Activated CD8-positive, alpha-beta memory T cell treated with anti-CD3 and anti-CD28 coated beads, Interleukin-2, amount 50 U/mL, for 4 hours (primary cell): ENCODE measurements around the gene KLK4.

Experiments
- DNase-seq: peaks from one replicate; pipeline ENCODE4 v3.0.0-alpha.2; 2020

Gene KLK4, protein sequence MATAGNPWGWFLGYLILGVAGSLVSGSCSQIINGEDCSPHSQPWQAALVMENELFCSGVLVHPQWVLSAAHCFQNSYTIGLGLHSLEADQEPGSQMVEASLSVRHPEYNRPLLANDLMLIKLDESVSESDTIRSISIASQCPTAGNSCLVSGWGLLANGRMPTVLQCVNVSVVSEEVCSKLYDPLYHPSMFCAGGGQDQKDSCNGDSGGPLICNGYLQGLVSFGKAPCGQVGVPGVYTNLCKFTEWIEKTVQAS

DNA sequence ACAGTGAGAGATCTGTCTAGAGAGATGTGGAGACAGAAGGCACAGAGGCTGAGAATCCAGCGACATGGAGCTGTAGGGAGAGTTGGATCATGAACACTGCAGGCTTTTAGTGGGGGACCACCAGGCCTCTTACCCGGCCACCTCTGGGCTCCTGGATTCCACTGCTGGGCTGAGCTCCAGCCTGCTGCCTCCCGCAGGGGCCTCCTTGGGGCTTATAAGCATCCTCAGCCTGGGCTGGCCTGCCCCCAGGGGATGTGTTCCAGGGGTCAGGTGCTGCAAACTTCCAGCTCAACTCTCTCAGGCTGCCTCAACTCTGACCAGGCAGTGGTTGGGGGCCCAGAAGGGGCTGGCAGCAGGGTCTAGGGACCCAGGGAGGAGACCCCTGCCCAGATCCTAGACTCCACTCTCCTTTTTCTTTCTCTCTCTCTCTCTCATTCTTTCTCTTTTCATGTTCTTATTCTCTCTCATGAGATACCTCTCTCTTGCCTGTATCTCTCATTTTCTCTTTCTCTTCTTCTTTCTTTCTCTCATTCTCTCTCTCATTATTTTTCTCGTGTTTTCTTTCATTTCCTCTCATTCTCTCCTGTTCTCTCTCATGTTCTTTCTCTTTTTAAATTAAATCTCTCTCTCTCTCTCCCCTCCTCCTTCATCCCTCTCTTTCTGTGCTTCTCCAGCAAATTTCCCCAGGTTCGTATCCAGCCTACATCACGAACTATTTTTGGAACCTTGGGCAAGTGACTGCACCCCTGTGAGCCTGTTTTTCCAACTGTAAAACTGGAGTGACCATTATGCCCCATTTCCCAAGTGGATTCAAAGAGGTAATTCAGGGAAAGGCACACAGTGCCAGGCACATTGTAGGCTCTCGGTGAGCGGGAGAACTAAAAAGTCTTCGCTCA, at the start of gene KLK4:
KLK4 (minus strand) TSS at position 190 of the 896 bp plus-strand sequence. CDS start 657 bp downstream, outside the sequence.
- no peak for DNase-seq

DNA sequence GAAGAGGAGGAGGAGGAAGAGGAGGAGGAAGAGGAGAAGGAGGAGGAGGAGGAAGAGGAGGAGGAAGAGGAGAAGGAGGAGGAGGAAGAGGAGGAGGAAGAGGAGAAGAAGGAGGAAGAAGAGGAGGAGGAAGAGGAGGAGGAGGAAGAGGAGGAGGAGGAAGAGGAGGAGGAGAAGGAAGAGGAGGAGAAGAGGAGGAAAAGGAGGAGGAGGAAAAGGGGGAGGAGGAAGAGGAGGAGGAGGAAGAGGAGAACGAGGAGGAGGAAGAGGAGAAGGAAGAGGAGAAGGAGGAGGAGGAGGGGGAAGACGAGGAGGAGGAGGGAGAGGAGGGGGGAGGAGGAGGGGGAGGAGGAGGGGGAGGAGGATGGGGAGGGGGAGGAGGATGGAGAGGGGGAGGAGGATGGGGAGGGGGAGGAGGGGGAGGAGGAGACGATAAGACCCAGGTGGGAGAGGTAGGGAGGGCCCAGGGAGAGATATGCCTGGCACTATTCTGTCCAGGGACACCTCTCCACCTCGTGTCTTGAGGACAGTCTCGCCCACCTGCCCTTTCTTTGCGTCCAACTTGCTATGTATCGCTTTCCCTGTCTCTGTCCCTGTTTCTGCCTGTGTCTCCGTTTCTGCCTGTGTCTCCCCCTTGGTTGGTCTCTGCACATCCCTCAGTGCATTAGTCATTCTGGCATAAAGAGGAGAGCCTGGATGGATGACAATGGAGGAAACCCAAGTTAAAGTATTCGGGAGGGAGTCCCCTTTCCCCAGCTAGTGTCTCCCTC, 48.7 kb upstream of the KLK4 start:
- DNase-seq: no peak

DNA sequence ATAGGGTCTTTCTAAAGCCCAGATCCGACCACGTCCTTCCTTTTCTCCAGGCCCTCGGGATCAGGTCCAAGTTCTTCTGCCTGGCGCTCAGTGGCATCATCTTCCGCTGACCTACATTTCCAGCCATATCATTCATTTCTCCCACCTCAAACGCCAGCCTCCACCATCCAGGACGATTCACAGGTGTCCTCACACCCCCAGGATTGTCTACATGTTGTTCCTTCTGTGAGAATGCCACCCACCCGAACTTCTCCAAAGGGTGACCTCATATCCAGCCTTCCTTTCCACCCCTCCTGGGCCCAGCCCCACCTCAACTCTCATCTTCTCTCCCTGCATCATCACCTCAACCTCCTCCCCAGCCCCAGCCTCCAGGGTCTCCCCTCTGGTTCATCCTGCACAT, 46.4 kb upstream of the KLK4 start:
- DNase-seq: no peak

DNA sequence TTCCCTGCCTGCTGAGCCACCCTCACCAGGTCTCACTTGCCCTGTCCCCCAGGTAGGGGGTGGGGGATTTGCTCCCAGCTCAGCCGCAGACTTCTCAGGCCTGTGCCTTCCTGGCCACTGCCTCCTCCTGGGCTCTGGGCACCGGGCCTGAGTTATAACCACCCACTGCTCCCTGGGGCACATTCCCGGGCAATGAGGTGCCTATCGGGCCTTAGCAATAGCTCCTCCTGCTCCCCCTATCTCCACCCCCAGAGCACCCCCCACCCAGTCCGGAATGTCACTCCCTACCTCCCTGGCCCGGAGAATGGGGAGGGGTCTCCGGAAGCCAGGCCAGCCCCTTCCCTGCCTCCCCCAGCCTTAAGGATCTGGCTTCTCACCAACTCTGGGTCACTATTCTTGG, 41.7 kb upstream of the KLK4 start, which contains the start of gene KLK5:
KLK5 (minus strand) TSS at position 129 of the 400 bp plus-strand sequence. CDS start 381 bp downstream, outside the sequence.
- DNase-seq: no peak

DNA sequence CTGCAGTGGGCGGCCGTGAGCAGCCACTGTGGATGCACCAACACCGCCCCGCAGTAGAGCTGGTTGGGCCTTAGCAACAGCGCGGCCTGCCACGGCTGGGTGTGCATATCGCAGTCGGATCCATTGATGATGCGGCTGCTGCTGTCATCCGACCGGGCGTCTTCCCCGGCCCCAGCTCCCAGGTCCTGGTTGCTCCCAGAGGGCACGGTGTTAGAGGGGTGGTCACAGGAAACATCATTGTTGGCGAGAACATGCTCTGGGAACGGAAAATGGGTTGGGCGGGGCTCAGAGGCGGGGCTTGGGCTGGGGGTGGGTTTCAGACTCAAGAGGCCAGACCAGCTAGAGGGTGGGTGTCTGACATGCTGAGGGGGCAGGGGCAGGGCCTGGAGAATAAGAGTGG, 38.7 kb upstream of the KLK4 start:
- DNase-seq: no peak

DNA sequence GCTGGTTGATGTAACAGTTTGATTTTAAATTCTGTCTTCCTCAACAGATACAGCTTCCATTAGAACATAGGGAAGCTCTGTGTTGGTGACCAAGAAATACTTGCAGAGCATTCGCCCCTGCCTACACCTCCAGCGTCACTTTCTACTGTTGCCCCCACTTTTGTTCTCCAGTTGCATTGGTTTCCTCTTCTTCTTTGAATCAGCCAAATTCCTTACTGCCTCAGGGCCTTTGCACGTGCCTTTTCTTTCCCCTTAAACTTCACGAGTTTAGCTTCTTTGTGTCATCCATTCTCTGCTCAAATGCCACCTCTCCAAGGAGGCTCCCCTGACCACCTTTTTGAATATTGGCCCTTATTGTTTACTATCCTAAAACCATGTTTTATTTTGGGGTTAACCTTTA, 35.9 kb upstream of the KLK4 start:
- no peak for DNase-seq

DNA sequence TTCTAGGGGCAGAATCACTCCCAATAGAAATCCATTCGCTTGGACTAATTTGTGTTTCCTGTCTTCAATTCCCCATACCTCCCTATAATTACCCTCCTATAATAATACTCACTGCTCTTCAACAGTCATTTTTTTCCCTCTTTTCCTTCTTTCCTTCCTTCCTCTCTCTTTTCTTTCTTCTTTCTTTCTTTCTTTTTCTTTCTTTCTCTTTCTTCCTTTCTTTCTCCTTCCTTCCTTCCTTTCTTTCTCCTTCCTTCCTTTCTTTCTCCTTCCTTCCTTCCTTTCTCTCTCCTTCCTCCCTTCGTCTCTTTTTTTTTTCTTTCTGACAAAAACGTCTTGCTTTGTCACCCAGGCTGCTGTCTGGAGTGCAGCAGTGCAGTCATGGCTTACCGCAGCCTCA, 33.6 kb upstream of the KLK4 start:
- no peak for DNase-seq

DNA sequence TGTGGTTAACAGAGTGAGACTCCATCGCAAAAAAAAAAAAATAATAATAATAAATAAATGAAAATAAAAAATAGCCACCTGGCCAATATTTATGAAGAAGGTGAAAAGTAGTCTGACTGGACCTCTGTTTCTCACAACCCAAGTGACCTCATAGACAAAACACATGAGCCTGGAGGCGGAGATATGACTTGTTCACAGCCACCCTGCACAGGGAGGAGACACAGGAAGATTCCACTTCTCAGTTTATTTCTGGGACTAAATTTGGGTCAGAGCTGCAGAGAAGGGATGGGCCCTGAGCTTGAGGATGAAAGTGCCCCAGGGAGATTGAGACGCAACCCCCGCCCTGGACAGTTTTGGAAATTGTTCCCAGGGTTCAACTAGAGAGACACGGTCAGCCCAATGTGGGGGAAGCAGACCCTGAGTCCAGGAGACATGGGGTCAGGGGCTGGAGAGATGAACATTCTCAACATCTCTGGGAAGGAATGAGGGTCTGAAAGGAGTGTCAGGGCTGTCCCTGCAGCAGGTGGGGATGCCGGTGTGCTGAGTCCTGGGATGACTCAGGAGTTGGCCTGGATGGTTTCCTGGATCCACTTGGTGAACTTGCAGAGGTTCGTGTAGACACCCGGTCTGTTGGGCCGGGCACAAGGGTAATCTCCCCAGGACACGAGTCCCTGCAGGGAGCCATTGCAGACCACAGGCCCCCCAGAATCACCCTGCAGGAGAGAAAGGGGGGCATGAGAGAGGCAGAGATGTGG, 32.1 kb upstream of the KLK4 start:
- DNase-seq: no peak

DNA sequence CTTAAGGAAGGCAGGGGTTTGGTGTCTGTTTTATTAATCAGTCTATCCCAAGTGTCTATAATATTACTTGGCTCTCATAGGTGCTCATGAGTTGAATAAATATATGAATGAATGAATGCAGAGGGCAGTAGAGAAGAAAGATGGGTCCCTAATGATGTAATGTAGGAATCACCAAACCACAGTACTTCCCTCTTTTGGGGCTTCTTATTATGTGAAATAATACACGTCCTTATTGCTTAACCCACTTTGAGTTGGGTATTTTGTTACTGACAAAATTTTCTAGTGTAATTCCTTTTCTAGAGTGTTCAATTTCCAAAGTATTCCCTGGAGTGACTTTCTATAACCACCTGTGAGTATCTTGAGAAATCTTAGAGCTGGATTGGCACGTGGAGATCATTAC, 28.4 kb upstream of the KLK4 start:
- no peak for DNase-seq

DNA sequence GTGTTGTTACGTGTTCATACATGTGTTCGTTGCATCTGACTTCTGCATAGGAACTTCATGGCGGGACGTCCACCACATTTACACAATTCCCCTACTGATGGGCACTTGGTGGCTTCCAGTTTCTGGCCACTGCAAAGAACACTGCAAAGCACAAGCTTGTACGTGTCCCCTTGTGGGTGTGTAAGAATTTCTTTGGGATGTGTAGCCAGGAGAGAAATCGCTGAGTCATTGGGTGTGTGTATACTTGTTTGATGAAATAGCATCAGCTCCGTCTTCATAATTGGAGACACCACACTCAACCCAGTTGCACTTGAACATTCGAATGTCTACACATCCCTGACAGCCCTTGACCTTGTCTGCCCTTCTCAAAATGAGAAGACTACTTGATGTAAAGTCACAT, 22.4 kb upstream of the KLK4 start:
- DNase-seq: no peak

DNA sequence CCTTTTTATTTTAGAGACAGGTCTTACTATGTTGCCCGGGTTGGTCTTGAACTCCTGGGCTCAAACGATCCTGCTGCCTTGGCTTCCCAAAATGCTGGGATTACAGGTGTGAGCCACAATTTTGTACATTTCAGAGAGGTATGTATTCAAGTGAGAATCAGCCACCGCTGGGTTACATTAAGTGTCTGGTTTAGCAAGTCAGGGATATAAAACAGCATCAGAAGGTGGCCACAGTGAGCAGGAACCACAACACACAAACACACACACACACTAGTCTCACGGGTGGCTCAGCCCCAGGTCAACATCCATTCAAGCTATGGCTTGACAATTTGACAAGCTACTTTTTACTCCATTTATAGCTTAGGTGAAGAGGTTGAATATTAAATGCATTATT, 21.5 kb upstream of the KLK4 start:
- DNase-seq: no peak

DNA sequence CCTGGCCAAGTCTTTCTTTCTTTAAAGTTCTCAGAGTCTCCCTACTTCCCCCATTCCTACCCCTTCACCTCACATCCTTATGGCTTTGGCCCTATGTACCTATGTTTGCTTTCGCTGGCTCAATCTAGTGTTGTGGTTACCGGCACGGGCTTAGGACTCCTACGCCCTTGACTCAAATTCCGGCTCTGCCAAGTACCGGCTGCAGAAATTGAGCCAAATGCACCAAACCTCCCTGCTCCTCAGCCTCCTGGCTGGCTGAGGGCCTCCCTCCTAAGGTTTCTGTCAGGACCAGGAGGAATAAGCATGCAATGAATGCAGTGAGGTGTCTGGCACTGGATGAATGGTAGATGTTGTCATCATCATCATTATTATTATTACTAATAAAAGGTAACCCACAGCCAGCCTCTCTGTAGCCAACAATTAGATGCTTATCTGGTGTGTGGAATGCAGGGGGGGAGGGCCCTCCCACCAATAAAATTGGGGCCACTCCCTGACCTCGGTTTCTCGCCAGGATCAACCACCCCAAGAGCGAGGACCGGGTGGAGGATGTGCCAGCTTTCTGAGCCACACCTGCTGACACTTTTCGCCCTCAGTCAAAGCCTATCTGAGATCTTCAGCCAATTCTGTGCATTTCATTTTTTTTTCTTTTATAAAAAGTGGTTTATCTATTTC, 21.0 kb upstream of the KLK4 start:
- DNase-seq: no peak

DNA sequence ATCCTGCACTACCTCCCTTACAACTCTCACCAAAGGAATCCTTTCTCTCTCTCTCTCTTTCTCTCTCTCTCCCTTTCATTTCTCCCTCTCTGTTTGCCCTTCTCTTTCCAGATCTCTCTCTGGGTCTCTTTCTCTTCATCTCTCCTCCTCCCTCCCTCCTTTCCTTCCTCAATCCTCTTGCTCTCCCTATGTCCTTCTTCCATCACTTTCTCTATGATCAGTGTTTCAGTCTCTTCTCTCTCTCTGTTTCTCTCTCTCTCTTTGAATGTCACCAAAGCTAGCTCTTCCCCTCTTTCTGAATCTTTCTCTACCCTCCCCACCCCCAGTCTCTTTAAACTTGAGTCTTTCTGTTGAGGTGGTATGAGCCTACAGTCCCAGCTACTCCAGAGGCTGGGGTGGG, 19.8 kb upstream of the KLK4 start:
- DNase-seq: no peak

DNA sequence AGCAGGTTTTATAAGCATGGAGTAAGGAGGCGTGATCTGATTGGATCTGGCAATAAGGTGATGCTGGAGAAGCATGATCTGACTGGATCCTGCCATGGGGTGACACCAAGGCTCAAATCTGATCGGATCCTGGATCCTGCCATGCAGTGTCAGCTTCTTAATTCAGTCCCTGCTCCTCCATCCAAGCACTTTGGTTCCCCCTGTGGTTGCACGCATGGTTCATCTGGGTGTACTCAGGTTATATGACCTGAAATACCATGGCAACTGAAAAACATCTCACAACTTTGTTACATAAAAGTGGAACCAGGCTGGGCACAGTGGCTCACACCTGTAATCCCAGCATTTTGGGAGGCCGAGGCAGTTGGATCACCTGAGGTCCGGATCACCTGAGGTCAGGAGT, 17.6 kb upstream of the KLK4 start:
- no peak for DNase-seq

DNA sequence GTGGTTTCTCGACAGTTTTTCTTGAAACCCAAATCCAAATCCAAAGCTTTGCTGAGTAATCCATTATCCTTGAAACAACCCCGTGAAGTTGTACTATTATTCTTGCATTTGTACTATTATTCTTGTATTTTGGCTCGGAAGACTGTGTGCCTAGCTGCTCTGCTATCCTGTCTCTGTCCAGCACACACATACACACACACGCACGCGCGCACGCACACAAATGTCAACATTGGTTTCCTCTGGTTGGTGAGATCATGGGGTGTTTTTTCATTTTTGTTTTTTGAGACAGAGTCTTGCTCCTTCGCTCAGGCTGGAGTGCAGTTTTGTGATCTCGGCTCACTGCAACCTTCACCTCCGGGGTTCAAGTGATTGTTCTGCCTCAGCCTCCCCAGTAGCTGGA, 14.9 kb upstream of the KLK4 start:
- DNase-seq: no peak

DNA sequence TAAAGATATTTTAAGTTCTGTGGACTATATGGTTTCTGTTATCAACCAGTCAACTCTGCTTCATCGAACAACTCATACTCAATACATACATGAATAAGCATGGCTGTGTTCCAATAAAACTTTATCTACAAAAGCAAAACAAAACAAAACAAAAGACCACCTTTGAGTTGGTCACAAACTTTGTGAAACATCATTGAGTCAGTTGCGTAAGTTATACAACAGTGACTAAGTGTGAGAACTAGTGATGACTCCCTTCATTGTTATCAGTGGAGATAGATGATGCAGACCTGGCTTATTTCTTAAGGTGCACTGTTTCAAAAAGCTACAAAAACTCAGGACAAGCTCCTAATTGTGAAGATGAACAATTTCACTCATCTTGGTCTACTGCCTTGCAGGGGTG, 14.5 kb upstream of the KLK4 start:
- DNase-seq: no peak

DNA sequence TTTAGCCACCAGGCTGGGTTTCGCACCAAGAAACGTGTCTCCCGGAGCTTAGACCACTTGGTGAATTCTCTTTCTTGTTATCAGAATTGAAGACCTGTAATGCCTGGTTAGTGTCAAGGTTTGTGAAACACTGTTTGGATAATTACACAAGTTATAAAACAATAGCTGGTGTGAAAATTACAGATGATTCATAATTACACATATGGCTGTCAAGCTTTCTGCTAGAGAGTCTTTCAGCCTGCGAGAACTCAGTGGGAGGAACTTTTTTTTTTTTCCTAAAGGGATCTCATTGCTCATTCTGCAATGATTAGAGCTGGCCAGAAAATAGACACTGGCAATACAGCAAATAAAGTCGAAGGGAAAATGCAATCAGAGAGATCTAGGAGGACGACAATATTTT, 13.4 kb upstream of the KLK4 start:
- no peak for DNase-seq

DNA sequence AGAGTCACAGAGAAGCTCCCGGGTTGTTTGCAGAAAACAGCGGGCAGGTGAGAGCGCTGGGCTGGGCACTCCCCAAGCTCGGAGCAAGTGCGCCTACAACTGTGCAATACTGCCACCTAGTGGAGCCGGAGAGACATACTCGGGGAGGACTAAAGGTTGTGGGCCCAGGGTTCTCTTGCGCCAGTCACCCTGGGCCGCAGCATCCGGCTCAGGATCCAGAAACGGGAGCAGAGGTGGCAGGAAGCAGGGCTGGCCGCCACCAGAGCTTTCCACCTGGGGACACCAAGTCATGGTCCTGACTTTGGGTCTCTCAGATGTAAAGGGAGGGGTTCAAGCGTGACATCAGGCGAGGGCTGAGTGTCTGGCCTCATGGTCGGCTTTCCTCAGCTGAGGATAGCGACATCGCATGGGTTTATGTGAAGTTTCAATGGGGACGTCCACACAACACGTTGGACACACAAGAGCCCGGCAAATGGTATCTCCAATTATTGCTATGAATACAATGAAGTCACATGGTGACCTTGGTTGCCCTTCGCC, 11.2 kb upstream of the KLK4 start:
- peak; percentile 68 for DNase-seq

DNA sequence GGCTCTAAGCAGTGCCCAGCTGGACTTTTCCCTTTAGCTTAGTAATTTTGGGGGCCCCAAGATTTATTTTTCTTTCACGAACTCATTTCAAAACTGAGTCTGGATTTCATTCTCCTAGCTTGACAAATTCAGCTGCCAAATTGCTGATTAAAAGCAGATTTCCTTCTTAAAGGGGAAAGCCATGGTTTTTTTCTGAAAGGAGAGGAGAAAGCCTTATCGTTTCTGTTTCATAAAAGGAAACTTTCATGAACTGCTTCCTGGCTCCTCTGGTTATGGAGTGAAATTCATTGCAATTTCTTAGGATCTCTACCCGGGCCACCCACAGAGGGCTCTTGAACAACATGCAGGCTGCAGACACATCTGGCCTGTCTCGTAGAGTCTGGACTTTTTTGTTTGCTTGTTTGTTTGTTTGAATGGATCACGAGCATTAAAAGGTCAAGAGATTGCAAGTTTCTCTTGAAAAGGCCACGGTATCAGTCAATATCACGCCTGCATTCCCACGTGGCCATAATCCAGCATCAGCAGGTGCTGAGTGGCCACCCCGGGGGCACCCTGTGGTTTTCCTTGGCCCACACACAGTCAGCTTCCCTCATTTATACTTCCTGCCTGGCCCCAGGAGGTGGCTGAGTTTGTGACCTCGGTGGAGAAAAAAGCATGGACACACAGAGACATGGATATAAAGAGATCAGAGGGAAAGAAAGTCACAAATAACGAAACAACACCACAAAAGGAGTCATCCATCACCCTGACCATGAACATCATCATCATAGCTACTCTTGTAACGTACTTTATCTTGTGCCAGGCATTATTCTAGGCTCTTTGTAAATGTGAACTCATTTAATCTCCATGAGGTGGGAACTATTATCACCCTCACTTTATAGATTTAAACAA, 10.5 kb upstream of the KLK4 start:
- no peak for DNase-seq

DNA sequence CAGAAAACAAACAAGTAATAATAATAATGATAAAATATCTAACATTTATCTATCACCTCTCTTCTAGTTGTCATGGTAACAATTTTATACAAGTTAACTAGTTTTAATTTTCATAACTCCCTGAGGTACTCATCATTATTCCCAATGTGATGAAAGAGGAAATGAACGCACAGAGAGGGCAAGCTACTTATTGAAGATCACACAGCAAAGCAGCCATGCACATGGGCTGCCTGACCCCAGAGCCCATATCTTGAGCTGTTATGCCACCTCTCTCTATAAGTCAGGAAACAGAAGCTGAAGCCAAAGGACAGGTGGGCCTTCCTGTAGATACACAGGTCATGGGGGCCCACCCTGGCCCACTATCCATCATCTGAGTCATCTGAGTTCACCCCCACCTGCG, 4.9 kb upstream of the KLK4 start:
- no peak for DNase-seq
